ENCODE measurements around the gene RREB1. TPM values are rescaled to one million over a fixed set of nuclear protein-coding genes. Genes with fewer than 3 reads are reported as not detected.

The RREB1 gene
- total and polyA plus RNA-seq, 2 of the 4 experiments (the other 2 are of a cell fraction): 8.4 to 14.5 TPM

GRCh38 chr6:7296602-7297001 is 188.8 kb downstream of the RREB1 start:
- DNase-seq (no peak), ATAC-seq (ENCODE audit: low read depth) (no peak)
- Histone ChIP-seq H3K27me3 (ENCODE audit: control insufficient read depth, insufficient read depth, low read length) (no peaks in the 10 kb centered on the region), H2AK5ac (ENCODE audit: low read depth, low read length) (no peak overlapping the region), H3K4me3 (ENCODE audit: insufficient read depth, low read depth, low read length) (no peak overlapping the region), H3K9ac (ENCODE audit: low read depth, low read length) (no peak overlapping the region), H2BK120ac (ENCODE audit: low read depth, low read length) (no peak overlapping the region), H3K4ac (ENCODE audit: low read depth, low read length) (no peak overlapping the region), H3K9me3 (ENCODE audit: control insufficient read depth, insufficient read depth, low read length) (no peaks in the 10 kb centered on the region), H3K4me1 (ENCODE audit: control insufficient read depth, insufficient read depth, low read length) (no peaks in the 10 kb centered on the region), H2AFZ (replicated peaks; ENCODE audit: low read length, poor library complexity) (no peak overlapping the region), H3K18ac (ENCODE audit: low read depth, low read length) (no peak overlapping the region), H4K20me1 (ENCODE audit: insufficient read depth, low read length) (peaks cover 13% of the 10 kb centered on the region; the same call in 1 of the 2 replicates), H3K14ac (replicated peaks; ENCODE audit: low read depth, low read length) (no peak overlapping the region), H2BK15ac (ENCODE audit: low read depth, low read length) (no peak overlapping the region), H3K36me3 (ENCODE audit: control insufficient read depth, insufficient read depth, low read length) (peaks cover 42% of the 10 kb centered on the region), H2AK9ac (replicated peaks; ENCODE audit: low read depth, low read length, poor library complexity) (no peak overlapping the region), H2BK5ac (ENCODE audit: low read depth, low read length, poor library complexity, severe bottlenecking) (no peak overlapping the region), H3K23ac (ENCODE audit: low read depth, low read length) (no peak overlapping the region), H3K56ac (ENCODE audit: extremely low read depth, insufficient read depth, low read length) (no peak overlapping the region), H2BK20ac (ENCODE audit: low read depth, low read length) (no peak overlapping the region), H3K27ac (ENCODE audit: insufficient read depth, low read length) (no peak overlapping the region), H4K91ac (ENCODE audit: insufficient read depth, low read depth, low read length) (no peak overlapping the region), H3K4me2 (ENCODE audit: low read depth, low read length) (no peak overlapping the region), H3K9me1 (ENCODE audit: insufficient read depth, low read length) (no peaks in the 10 kb centered on the region), H3K79me1 (ENCODE audit: low read depth in 1 of 2, low read length in 2 of 2) (peaks cover 18 to 29% of the 10 kb centered on the region in 2 experiments), H4K5ac (ENCODE audit: low read depth, low read length) (no peak overlapping the region), H4K8ac (ENCODE audit: low read depth in 2 of 2, low read length in 2 of 2) (no peak overlapping the region)
- TF ChIP-seq CTCF (conservative IDR thresholded peaks at IDR 0.05; ENCODE audit: low read depth, low read length) (no peak), CHD1 (IDR thresholded peaks at IDR 0.05; ENCODE audit: low read depth, low read length) (no peak), USF2 (IDR thresholded peaks at IDR 0.05; ENCODE audit: low read depth, low read length) (no peak), RFX5 (IDR thresholded peaks at IDR 0.05; ENCODE audit: low read depth, low read length) (no peak), NFE2L2 (IDR thresholded peaks at IDR 0.05; ENCODE audit: low read depth, low read length) (no peak), MXI1 (IDR thresholded peaks at IDR 0.05; ENCODE audit: borderline replicate concordance, low read depth, low read length) (no peak), ELK1 (IDR thresholded peaks at IDR 0.05; ENCODE audit: borderline replicate concordance, low read depth, low read length) (no peak), SMC3 (IDR thresholded peaks at IDR 0.05; ENCODE audit: low read depth, low read length) (no peak), BHLHE40 (IDR thresholded peaks at IDR 0.05; ENCODE audit: low read depth, low read length) (no peak), MAFK (IDR thresholded peaks at IDR 0.05; ENCODE audit: low read depth, low read length) (no peak), RCOR1 (IDR thresholded peaks at IDR 0.05; ENCODE audit: insufficient replicate concordance, low read length) (no peak), CEBPB (IDR thresholded peaks at IDR 0.05; ENCODE audit: low read depth, low read length) (no peak), MAZ (IDR thresholded peaks at IDR 0.05; ENCODE audit: borderline replicate concordance, low read depth, low read length) (no peak), POLR2A (IDR thresholded peaks at IDR 0.05; ENCODE audit: low read depth, low read length) (no peak), RAD21 (IDR thresholded peaks at IDR 0.05; ENCODE audit: low read length) (no peak), FOS (IDR thresholded peaks at IDR 0.05; ENCODE audit: low read depth, low read length) (no peak)
- CTCF ChIA-PET: interaction anchor here (0.8 kb wide), 1 partner anchor 10 kb away, joined by 6 read pairs; no protein-coding TSS in a partner anchor
- in situ Hi-C loops (cut with MboI; ENCODE audit: low sequenced_read_pairs) (loop anchor here (25.0 kb wide), 1 partner anchor 766 kb away; the partner anchor contains the start of gene BLOC1S5), dilution Hi-C loops (cut with HindIII; ENCODE audit: low sequenced_read_pairs, unreplicated experiment) (no loop called here), intact Hi-C loops (cut with micrococcal nuclease) (no loop called here)
- WGBS, 2 experiments (ENCODE audit: extremely low coverage in 2 of 2, insufficient read length in 1 of 2): no CpG with 5 or more reads among the region's 2 CpGs
- POLR2A ChIA-PET (ENCODE audit: unreplicated experiment): no interaction called here
- no TSS peak for BruUV-seq (replicated peaks)
